GM23338 (cell line): ENCODE results near the gene DOCK1. TPM values are rescaled to one million over a fixed set of nuclear protein-coding genes. Genes with fewer than 3 reads are reported as not detected.

Source experiments
- ATAC-seq: fragments of 200-7000 bp; cut with Tn5 transposase; 3 replicates; pipeline ENCODE4 v1.9.1; 2020
- DNase-seq: peaks from one replicate; pipeline ENCODE4 v3.0.0-alpha.2; 2015; ENCODE audit warnings: low spot score
- H2AFZ ChIP-seq: fragments of 200-600 bp; sonication (generic); 2 replicates; pipeline ENCODE4 v1.8.0; 2016; ENCODE audit warnings: antibody characterized with exemption, mild to moderate bottlenecking, moderate library complexity
- H3F3A ChIP-seq: fragments of 200-600 bp; sonication (generic); replicated peaks from 2 replicates; pipeline ENCODE4 v1.8.0; 2017; ENCODE audit warnings: antibody characterized with exemption, mixed run types, low read depth
- H3K27ac ChIP-seq: fragments of 200-600 bp; sonication (generic); 2 replicates; pipeline ENCODE4 v1.6.1; 2016; ENCODE audit warnings: low read depth
- H3K27me3 ChIP-seq: fragments of 200-600 bp; sonication (generic); 2 replicates; pipeline ENCODE4 v1.8.0; 2016; ENCODE audit warnings: mild to moderate bottlenecking, mixed run types, moderate library complexity; ENCODE audit not compliant: insufficient read depth
- H3K36me3 ChIP-seq: fragments of 200-600 bp; sonication (generic); 2 replicates; pipeline ENCODE4 v1.8.0; 2016; ENCODE audit warnings: mild to moderate bottlenecking; ENCODE audit not compliant: insufficient read depth
- H3K4me1 ChIP-seq: fragments of 200-600 bp; sonication (generic); 2 replicates; pipeline ENCODE4 v1.8.0; 2016; ENCODE audit warnings: mild to moderate bottlenecking, moderate library complexity; ENCODE audit not compliant: insufficient read depth
- H3K4me2 ChIP-seq: fragments of 200-600 bp; sonication (generic); 2 replicates; pipeline ENCODE4 v1.7.1; 2017; ENCODE audit warnings: mixed run types
- H3K4me3 ChIP-seq: fragments of 200-600 bp; sonication (generic); 2 replicates; pipeline ENCODE4 v1.6.1; 2016; ENCODE audit warnings: mixed run types
- H3K79me2 ChIP-seq: fragments of 200-600 bp; sonication (generic); replicated peaks from 2 replicates; pipeline ENCODE4 v1.8.0; 2017; ENCODE audit warnings: mild to moderate bottlenecking; ENCODE audit not compliant: insufficient read depth
- H3K9me2 ChIP-seq: fragments of 200-600 bp; sonication (generic); 2 replicates; pipeline ENCODE4 v1.8.0; 2017; ENCODE audit not compliant: insufficient read depth
- H4K20me1 ChIP-seq: fragments of 200-600 bp; sonication (generic); replicated peaks from 2 replicates; pipeline ENCODE4 v1.8.0; 2017; ENCODE audit warnings: mild to moderate bottlenecking; ENCODE audit not compliant: insufficient read depth
- H3K27ac Mint-ChIP-seq: 2 replicates; pipeline ENCODE4 v1.8.0; 2020; ENCODE audit warnings: inconsistent platforms, mild to moderate bottlenecking, moderate library complexity, mixed read lengths
- H3K27me3 Mint-ChIP-seq: 3 replicates; pipeline ENCODE4 v1.8.0; 2022; ENCODE audit warnings: low read depth, mild to moderate bottlenecking, moderate library complexity, mixed read lengths, inconsistent platforms; ENCODE audit not compliant: insufficient read depth, poor library complexity
- H3K36me3 Mint-ChIP-seq: 3 replicates; pipeline ENCODE4 v1.8.0; 2021; ENCODE audit warnings: low read depth, mild to moderate bottlenecking, inconsistent platforms, moderate library complexity, mixed read lengths
- H3K4me1 Mint-ChIP-seq: 3 replicates; pipeline ENCODE4 v1.8.0; 2020; ENCODE audit warnings: mild to moderate bottlenecking, inconsistent platforms, mixed read lengths
- H3K4me3 Mint-ChIP-seq: 3 replicates; pipeline ENCODE4 v1.8.0; 2021; ENCODE audit warnings: moderate library complexity, mild to moderate bottlenecking, inconsistent platforms, mixed read lengths
- H3K9me3 Mint-ChIP-seq: 3 replicates; pipeline ENCODE4 v1.8.0; 2020; ENCODE audit warnings: moderate library complexity, mild to moderate bottlenecking, inconsistent platforms, mixed read lengths
- CREB1 ChIP-seq: fragments of 250-450 bp; sonication (Bioruptor Pico); IDR thresholded peaks from 2 replicates; pipeline ENCODE4 v1.5.0; 2020; ENCODE audit warnings: low read depth, mild to moderate bottlenecking, moderate library complexity
- ETS1 ChIP-seq: IDR thresholded peaks from 2 replicates; pipeline ENCODE4 v1.6.1; 2016; ENCODE audit warnings: antibody characterized with exemption
- EZH2phosphoT487 ChIP-seq: fragments of 200-600 bp; sonication (generic); IDR thresholded peaks from one replicate; pipeline ENCODE4 v1.8.1; 2018; ENCODE audit warnings: antibody characterized with exemption; ENCODE audit not compliant: unreplicated experiment
- NANOG ChIP-seq: IDR thresholded peaks from 2 replicates; pipeline ENCODE4 v1.6.1; 2016; ENCODE audit warnings: antibody characterized with exemption, borderline replicate concordance
- POLR2AphosphoS5 ChIP-seq: IDR thresholded peaks from 2 replicates; pipeline ENCODE4 v1.6.1; 2016; ENCODE audit warnings: antibody characterized with exemption, low read depth
- REST ChIP-seq: IDR thresholded peaks from one replicate; pipeline ENCODE4 v1.6.1; 2018; ENCODE audit warnings: antibody characterized with exemption; ENCODE audit not compliant: unreplicated experiment
- ZNF331 ChIP-seq: fragments of 250-450 bp; sonication (Bioruptor Pico); IDR thresholded peaks from 2 replicates; pipeline ENCODE4 v1.5.0; 2020; ENCODE audit warnings: low read depth, mild to moderate bottlenecking, moderate library complexity
- polyA plus RNA-seq: library from polyadenylated mRNA; unstranded; fragments of >200 nt; fragmentation: Nextera tagmentation; extraction: Ambion mirVana; gene quantifications from 2 replicates; pipeline ENCODE4 v1.2.1, GENCODE V29; 2016
- total RNA-seq: library from RNA; depleted of rRNA; stranded (reverse); fragments of >200 nt; shearing (Covaris generic); gene quantifications from 2 replicates; pipeline ENCODE4 v1.2.3, GENCODE V29; 2014

DOCK1 gene
- total and polyA plus RNA-seq, 2 experiments from 2014 or later: 13.2 to 55.3 TPM

- H3K36me3 Mint-ChIP-seq: peaks cover 49% of the 10 kb centered on the region
- DNase-seq: no peak
- H2AFZ ChIP-seq: no peak overlapping the region
- H3F3A ChIP-seq: no peaks in the 10 kb centered on the region
- H3K27ac ChIP-seq: no peak overlapping the region
- no peaks in the 10 kb centered on the region for H3K9me3 Mint-ChIP-seq
- H3K36me3 ChIP-seq: 0 out of 2 replicates have a peak, but pooled peaks cover 13% of the 10 kb centered on the region
- H3K4me3 ChIP-seq: no peak overlapping the region
- no peaks in the 10 kb centered on the region for H3K4me1 ChIP-seq
- no peak for TF ChIP-seq CREB1 (CRISPR knock-in tag)
- TF ChIP-seq EZH2phosphoT487: no peak
- TF ChIP-seq REST: no peak
- TF ChIP-seq ZNF331 (CRISPR knock-in tag): no peak
- no peak for TF ChIP-seq POLR2AphosphoS5
- no peak for TF ChIP-seq NANOG
- no peaks in the 10 kb centered on the region for H3K79me2 ChIP-seq
- H3K27me3 ChIP-seq: no peaks in the 10 kb centered on the region
- H3K4me1 Mint-ChIP-seq: no peaks in the 10 kb centered on the region
- no peaks in the 10 kb centered on the region for H3K9me2 ChIP-seq
- no peak for ATAC-seq
- H3K27me3 Mint-ChIP-seq: no peaks in the 10 kb centered on the region
- no peak overlapping the region for H3K27ac Mint-ChIP-seq
- H4K20me1 ChIP-seq: no peaks in the 10 kb centered on the region; the same call in 1 of the 2 replicates
- no peak overlapping the region for H3K4me2 ChIP-seq
- no peak overlapping the region for H3K4me3 Mint-ChIP-seq
Observed at GRCh38 chr10:127043301-127043700, 138.1 kb downstream of the DOCK1 start.

- no peak overlapping the region for H3K27ac ChIP-seq
- no peak for ATAC-seq
- H3K9me3 Mint-ChIP-seq: no peaks in the 10 kb centered on the region
Observed at GRCh38 chr10:127044186-127044585, 139.0 kb downstream of the DOCK1 start.

More at GRCh38 chr10:127044186-127044585, 139.0 kb downstream of the DOCK1 start:
- H3K4me1 Mint-ChIP-seq: no peaks in the 10 kb centered on the region
- H4K20me1 ChIP-seq: no peaks in the 10 kb centered on the region; the same call in 1 of the 2 replicates
- no peaks in the 10 kb centered on the region for H3K79me2 ChIP-seq
- no peak overlapping the region for H3K4me2 ChIP-seq
- H3K4me3 ChIP-seq: no peak overlapping the region
- 0 out of 2 replicates have a peak, but pooled peaks cover 13% of the 10 kb centered on the region for H3K36me3 ChIP-seq
- H3K27me3 Mint-ChIP-seq: no peaks in the 10 kb centered on the region
- DNase-seq: no peak
- no peaks in the 10 kb centered on the region for H3K4me1 ChIP-seq
- H3K27ac Mint-ChIP-seq: no peak overlapping the region
- no peaks in the 10 kb centered on the region for H3K27me3 ChIP-seq
- no peak overlapping the region for H3K4me3 Mint-ChIP-seq
- no peak overlapping the region for H2AFZ ChIP-seq
- H3F3A ChIP-seq: no peaks in the 10 kb centered on the region
- TF ChIP-seq ETS1 (no peak), CREB1 (CRISPR knock-in tag) (no peak), ZNF331 (CRISPR knock-in tag) (no peak)
- peaks cover 45% of the 10 kb centered on the region for H3K36me3 Mint-ChIP-seq
- no peaks in the 10 kb centered on the region for H3K9me2 ChIP-seq
